CD4-positive, alpha-beta T cell (primary cell): ENCODE measurements around the gene ANKLE1. TPM values are rescaled to one million over a fixed set of nuclear protein-coding genes. Genes with fewer than 3 reads are reported as not detected.

Source experiments
- ATAC-seq: fragments of 200-7000 bp; cut with Tn5 transposase; one replicate; pipeline ENCODE4 v1.10.0; 2022; ENCODE audit warnings: mild to moderate bottlenecking; ENCODE audit not compliant: poor library complexity
- CTCF ChIA-PET: fragments of 350-600 bp; sonication (Branson Sonifier 250); formaldehyde crosslinking; loops from one replicate; lab custom pipeline; 2021; ENCODE audit warnings: antibody characterized with exemption, inconsistent platforms; lab: Charles Lee
- POLR2A ChIA-PET: fragments of 350-600 bp; sonication (Branson Sonifier 250); formaldehyde crosslinking; loops from one replicate; lab custom pipeline; 2021; ENCODE audit warnings: antibody characterized with exemption, inconsistent platforms; lab: Charles Lee
- DNase-seq, 14 experiments: peaks; one replicate each; pipeline ENCODE4 v3.0.0-alpha.2; 2013 to 2020; ENCODE audit warnings: mixed read lengths in 2 of 14
- H3K27ac ChIP-seq, 2 donors: one replicate each; pipeline versions ENCODE4 v1.5.1 to v1.7.0; 2013; ENCODE audit warnings: low read length in 2 of 2, low read depth in 1 of 2, mild to moderate bottlenecking in 1 of 2
- H3K27me3 ChIP-seq, 2 experiments: 1 replicate in 1 of 2; 2 replicates in 1 of 2; pipeline versions ENCODE4 v1.6.1 to v1.7.0; 2013; ENCODE audit warnings: low read length in 2 of 2, control low read depth in 1 of 2, mild to moderate bottlenecking in 1 of 2, moderate library complexity in 1 of 2; ENCODE audit not compliant: insufficient read depth in 2 of 2, control insufficient read depth in 1 of 2
- H3K36me3 ChIP-seq: one replicate; pipeline ENCODE4 v1.6.1; 2013; ENCODE audit warnings: low read length, control low read depth; ENCODE audit not compliant: insufficient read depth
- H3K4me1 ChIP-seq: one replicate; pipeline ENCODE4 v1.6.1; 2013; ENCODE audit warnings: low read length, control low read depth; ENCODE audit not compliant: insufficient read depth
- H3K4me3 ChIP-seq: one replicate; pipeline ENCODE4 v1.5.1; 2013; ENCODE audit warnings: mild to moderate bottlenecking, low read length, moderate library complexity
- H3K9me3 ChIP-seq, 2 experiments: 1 replicate in 1 of 2; 2 replicates in 1 of 2; pipeline versions ENCODE4 v1.6.1 to v1.7.0; 2013; ENCODE audit warnings: low read length in 2 of 2, mild to moderate bottlenecking in 2 of 2, control low read depth in 1 of 2, moderate library complexity in 1 of 2; ENCODE audit not compliant: control insufficient read depth in 1 of 2, insufficient read depth in 1 of 2
- H3K27ac Mint-ChIP-seq: one replicate; pipeline ENCODE4 v1.8.0; 2020; ENCODE audit warnings: mixed read lengths
- H3K27me3 Mint-ChIP-seq: one replicate; pipeline ENCODE4 v1.8.0; 2021; ENCODE audit warnings: mixed read lengths
- H3K36me3 Mint-ChIP-seq: one replicate; pipeline ENCODE4 v1.8.0; 2021; ENCODE audit warnings: low read depth, mixed read lengths
- H3K4me1 Mint-ChIP-seq: one replicate; pipeline ENCODE4 v1.8.0; 2021; ENCODE audit warnings: low read depth, mixed read lengths
- H3K4me3 Mint-ChIP-seq: one replicate; pipeline ENCODE4 v1.8.0; 2020; ENCODE audit warnings: mild to moderate bottlenecking, mixed read lengths
- H3K9me3 Mint-ChIP-seq: one replicate; pipeline ENCODE4 v1.8.0; 2020; ENCODE audit warnings: mixed read lengths
- intact Hi-C, 2 experiments: fragments of 100-400 bp; cut with DNase I in 1 of 2; cut with micrococcal nuclease in 1 of 2; formaldehyde crosslinking; loops; one replicate each; pipeline versions ENCODE4 v1.15.1 to v1.9.0; 2023 to 2025; cut with DNase I, micrococcal nuclease
- total RNA-seq, 174 experiments: library from RNA in 2 of 174; stranded (reverse) in 2 of 174; gene quantifications; one replicate each; pipeline ENCODE4 v1.2.3 and lab custom pipeline; 2021 to 2026
- TF ChIP-seq, protein P1 (sequence below): fragments of 200-600 bp; IDR thresholded peaks from one replicate; pipeline ENCODE4 v1.8.0; 2022; ENCODE audit warnings: antibody characterized with exemption, mild to moderate bottlenecking

Gene ANKLE1
- total RNA-seq, 2 experiments from 2014 or later, result 0.85 to 1.9 TPM

DNA sequence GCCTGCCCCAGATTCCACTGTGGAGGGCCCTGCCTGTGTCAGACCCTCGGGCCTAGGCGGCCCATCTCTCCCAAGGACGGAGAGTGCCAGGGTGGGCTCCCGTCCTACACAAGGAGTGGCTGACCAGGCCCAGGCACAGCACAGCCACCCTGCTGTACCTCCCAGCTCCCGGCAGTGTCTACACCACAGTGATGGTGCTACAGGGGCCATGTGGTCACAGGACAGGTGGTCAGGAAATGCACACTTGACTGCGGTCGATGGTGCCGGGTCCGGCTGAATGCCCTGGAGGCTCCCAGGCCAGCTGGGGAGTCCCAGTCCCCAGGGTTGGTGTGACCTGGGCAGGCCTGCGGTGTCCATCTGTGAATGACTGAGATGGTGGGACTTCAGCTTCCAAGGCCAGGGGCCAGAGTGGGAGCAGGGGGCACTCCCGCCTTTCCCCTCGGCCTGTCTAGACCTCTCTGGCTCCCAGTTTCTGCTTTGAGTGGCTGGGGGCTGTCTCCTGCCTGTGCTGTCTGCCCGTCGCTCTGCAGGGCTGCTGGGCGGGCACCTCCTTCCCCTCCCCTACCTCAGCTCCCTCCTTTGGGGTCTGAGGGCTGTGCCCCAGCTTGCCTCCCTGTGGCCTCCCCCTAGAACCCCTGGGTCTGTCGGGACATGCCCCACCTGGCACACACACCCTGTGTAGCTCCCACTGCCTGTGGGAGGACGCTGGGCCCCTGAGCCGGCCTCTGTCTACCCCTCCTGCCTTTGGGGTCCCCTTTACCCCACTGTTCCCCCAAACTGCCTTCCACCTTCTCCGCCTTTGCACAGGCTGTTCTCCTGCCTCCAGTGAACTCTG, 40.2 kb downstream of the ANKLE1 start:
- CTCF ChIA-PET, result interaction anchor here (0.8 kb wide), 1 partner anchor 21 kb away, joined by 3 read pairs; no protein-coding TSS in a partner anchor
- ATAC-seq (no peak), DNase-seq (no peak)
- Histone ChIP-seq H3K36me3 (peaks cover 31% of the 10 kb centered on the region), H3K4me1 (peaks cover 13% of the 10 kb centered on the region), H3K27me3 (no peaks in the 10 kb centered on the region), H3K4me3 (no peak overlapping the region), H3K9me3 (peaks cover 0 to 7% of the 10 kb centered on the region in 2 experiments), H3K27ac (no peak overlapping the region)
- Mint-ChIP-seq H3K9me3 (no peaks in the 10 kb centered on the region), H3K4me3 (peak overlapping the region; percentile 20), H3K27me3 (no peaks in the 10 kb centered on the region), H3K36me3 (peaks cover 36% of the 10 kb centered on the region), H3K4me1 (peaks cover 6% of the 10 kb centered on the region), H3K27ac (peak overlapping the region; percentile 33)
- intact Hi-C loops, result no loop called here
- TF ChIP-seq, protein P1, sequence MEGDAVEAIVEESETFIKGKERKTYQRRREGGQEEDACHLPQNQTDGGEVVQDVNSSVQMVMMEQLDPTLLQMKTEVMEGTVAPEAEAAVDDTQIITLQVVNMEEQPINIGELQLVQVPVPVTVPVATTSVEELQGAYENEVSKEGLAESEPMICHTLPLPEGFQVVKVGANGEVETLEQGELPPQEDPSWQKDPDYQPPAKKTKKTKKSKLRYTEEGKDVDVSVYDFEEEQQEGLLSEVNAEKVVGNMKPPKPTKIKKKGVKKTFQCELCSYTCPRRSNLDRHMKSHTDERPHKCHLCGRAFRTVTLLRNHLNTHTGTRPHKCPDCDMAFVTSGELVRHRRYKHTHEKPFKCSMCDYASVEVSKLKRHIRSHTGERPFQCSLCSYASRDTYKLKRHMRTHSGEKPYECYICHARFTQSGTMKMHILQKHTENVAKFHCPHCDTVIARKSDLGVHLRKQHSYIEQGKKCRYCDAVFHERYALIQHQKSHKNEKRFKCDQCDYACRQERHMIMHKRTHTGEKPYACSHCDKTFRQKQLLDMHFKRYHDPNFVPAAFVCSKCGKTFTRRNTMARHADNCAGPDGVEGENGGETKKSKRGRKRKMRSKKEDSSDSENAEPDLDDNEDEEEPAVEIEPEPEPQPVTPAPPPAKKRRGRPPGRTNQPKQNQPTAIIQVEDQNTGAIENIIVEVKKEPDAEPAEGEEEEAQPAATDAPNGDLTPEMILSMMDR, result no peak
- POLR2A ChIA-PET, result interaction anchor here (2.1 kb wide), 1 partner anchor 11 kb away, joined by 7 read pairs; no protein-coding TSS in a partner anchor

DNA sequence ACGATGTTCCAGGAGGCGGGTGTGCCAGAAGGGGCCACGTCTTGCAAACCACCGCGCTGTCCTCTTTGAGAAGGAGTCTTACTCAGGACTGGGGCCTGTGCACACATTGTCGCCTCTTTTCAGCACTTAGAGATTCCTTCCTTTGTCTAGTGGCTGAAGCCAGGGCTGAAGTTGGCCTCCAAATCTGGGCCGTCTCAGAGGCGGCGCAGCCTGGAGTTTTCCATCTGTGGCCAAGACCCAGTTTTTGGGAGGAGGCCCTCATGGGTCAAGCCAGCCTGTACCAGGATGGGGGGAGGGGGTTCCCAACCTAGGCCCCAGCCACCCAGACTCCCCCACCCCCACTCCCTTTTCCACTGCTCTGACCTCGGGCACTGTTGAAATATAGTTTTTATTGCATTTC, 41.2 kb downstream of the ANKLE1 start:
- intact Hi-C loops, result no loop called here
- Histone ChIP-seq H3K36me3 (peaks cover 31% of the 10 kb centered on the region), H3K4me3 (no peak overlapping the region), H3K27ac (no peak overlapping the region), H3K4me1 (peaks cover 7% of the 10 kb centered on the region), H3K9me3 (peaks cover 0 to 7% of the 10 kb centered on the region in 2 experiments), H3K27me3 (no peaks in the 10 kb centered on the region)
- Mint-ChIP-seq H3K36me3 (peaks cover 26% of the 10 kb centered on the region), H3K4me3 (peak overlapping the region; percentile 46), H3K9me3 (no peaks in the 10 kb centered on the region), H3K4me1 (peaks cover 6% of the 10 kb centered on the region), H3K27ac (peak overlapping the region; percentile 33), H3K27me3 (no peaks in the 10 kb centered on the region)
- ATAC-seq (no peak), DNase-seq (no peak)
- POLR2A ChIA-PET, result interaction anchor here (2.1 kb wide), 1 partner anchor 10 kb away, joined by 7 read pairs; no protein-coding TSS in a partner anchor
- CTCF ChIA-PET, result no interaction called here
- TF ChIP-seq, protein P1, result no peak

DNA sequence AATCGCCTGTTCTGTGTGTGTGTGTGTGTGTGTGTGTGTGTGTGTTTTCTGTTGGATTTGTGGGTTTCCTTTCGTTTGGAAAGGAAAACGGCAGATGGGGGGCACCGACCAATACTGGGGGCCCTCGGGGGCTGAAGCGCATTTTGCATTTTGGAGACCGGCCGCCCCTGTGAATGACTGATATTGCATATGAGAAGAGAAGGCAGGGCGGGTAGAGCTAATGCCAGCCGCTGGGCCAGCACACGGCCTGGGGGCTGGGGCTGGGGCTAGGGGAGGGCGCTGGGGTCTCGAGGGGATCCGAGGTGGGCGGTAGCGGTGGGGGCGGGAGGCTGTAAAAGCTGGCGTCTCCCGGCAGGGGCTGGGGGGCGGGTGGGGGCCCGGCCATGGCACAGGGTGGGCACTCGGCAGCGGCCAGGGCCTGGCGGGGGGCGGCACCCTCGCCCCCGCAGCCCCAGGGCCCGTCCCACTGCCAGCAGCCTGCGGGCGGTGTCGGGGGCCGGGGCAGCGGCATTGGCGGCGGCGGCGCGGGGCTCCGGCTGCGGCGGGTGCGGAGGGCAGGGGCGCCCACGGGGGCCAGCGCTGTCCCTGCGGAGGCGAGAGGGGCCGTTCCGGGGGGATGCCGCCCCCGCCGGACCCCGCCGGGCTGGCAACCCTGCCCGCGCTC, 41.7 kb downstream of the ANKLE1 start:
- ChIA-PET POLR2A (no interaction called here), CTCF (no interaction called here)
- TF ChIP-seq, protein P1, result no peak
- no peak for ATAC-seq
- DNase-seq, result no peak
- no peaks in the 10 kb centered on the region for H3K27me3 ChIP-seq
- Mint-ChIP-seq H3K36me3 (peaks cover 24% of the 10 kb centered on the region), H3K27me3 (no peaks in the 10 kb centered on the region), H3K4me1 (peaks cover 6% of the 10 kb centered on the region), H3K4me3 (peak overlapping the region; percentile 34), H3K9me3 (no peaks in the 10 kb centered on the region), H3K27ac (no peak overlapping the region)
- peaks cover 12% of the 10 kb centered on the region for H3K4me1 ChIP-seq
- no peak overlapping the region for H3K4me3 ChIP-seq
- H3K36me3 ChIP-seq, result peaks cover 31% of the 10 kb centered on the region
- intact Hi-C loops, result no loop called here
- H3K9me3 ChIP-seq, result peaks cover 0 to 7% of the 10 kb centered on the region in 2 experiments
- H3K27ac ChIP-seq, result no peak overlapping the region
